Naive B cell (primary cell): ENCODE data around the gene MYRFL. TPM values are rescaled to one million over a fixed set of nuclear protein-coding genes. Genes with fewer than 3 reads are reported as not detected.

Experiments used
- ATAC-seq, 2 donors: fragments of 150-1000 bp; cut with Tn5 transposase; 2 replicates each; pipeline ENCODE4 v1.10.0; 2021; ENCODE audit warnings: low read depth in 2 of 2, mild to moderate bottlenecking in 2 of 2, moderate library complexity in 2 of 2
- DNase-seq: peaks from one replicate; pipeline ENCODE4 v3.0.0; 2022
- H3K27ac Mint-ChIP-seq, 6 donors: one replicate each; pipeline ENCODE4 v1.8.0; 2020 to 2022; ENCODE audit warnings: mild to moderate bottlenecking in 6 of 6, mixed read lengths in 6 of 6, moderate library complexity in 5 of 6, inconsistent platforms in 2 of 6
- H3K27me3 Mint-ChIP-seq, 3 donors: one replicate each; pipeline ENCODE4 v1.8.0; 2021 to 2022; ENCODE audit warnings: mixed read lengths in 3 of 3, mild to moderate bottlenecking in 1 of 3
- H3K36me3 Mint-ChIP-seq, 2 donors: one replicate each; pipeline ENCODE4 v1.8.0; 2020 to 2022; ENCODE audit warnings: mixed read lengths in 2 of 2, inconsistent platforms in 1 of 2, mild to moderate bottlenecking in 1 of 2
- H3K4me1 Mint-ChIP-seq, 3 donors: one replicate each; pipeline ENCODE4 v1.8.0; 2020 to 2022; ENCODE audit warnings: mixed read lengths in 3 of 3, inconsistent platforms in 1 of 3, mild to moderate bottlenecking in 1 of 3, moderate library complexity in 1 of 3
- H3K4me3 Mint-ChIP-seq, 8 donors: one replicate each; pipeline ENCODE4 v1.8.0; 2020 to 2022; ENCODE audit warnings: mild to moderate bottlenecking in 8 of 8, mixed read lengths in 8 of 8, moderate library complexity in 8 of 8, inconsistent platforms in 2 of 8
- H3K9me3 Mint-ChIP-seq, 7 donors: one replicate each; pipeline ENCODE4 v1.8.0; 2020 to 2022; ENCODE audit warnings: mixed read lengths in 7 of 7, mild to moderate bottlenecking in 5 of 7, inconsistent platforms in 2 of 7, moderate library complexity in 1 of 7
- polyA plus RNA-seq, 6 donors: library from polyadenylated mRNA; unstranded; fragments of 300-500 nt; fragmentation: Illumina TruSeq; gene quantifications; one replicate each; pipeline ENCODE4 v1.2.3, GENCODE V29; 2021; ENCODE audit warnings: low read depth in 6 of 6

MYRFL gene
- polyA plus RNA-seq, 6 donors from 2014 or later, result not detected

GRCh38 chr12:69866698-69867097 lies 41.7 kb downstream of the MYRFL start:
- no peaks in the 10 kb centered on the region for H3K36me3 Mint-ChIP-seq
- DNase-seq (no peak), ATAC-seq (no peak)
- no peaks in the 10 kb centered on the region for H3K4me1 Mint-ChIP-seq
- H3K4me3 Mint-ChIP-seq, result no peak overlapping the region
- peaks cover 19 to 40% (median 23%) of the 10 kb centered on the region in 3 donors for H3K27me3 Mint-ChIP-seq
- peaks cover 0 to 6% (median 2%) of the 10 kb centered on the region in 7 donors for H3K9me3 Mint-ChIP-seq
- no peak overlapping the region for H3K27ac Mint-ChIP-seq

DNA sequence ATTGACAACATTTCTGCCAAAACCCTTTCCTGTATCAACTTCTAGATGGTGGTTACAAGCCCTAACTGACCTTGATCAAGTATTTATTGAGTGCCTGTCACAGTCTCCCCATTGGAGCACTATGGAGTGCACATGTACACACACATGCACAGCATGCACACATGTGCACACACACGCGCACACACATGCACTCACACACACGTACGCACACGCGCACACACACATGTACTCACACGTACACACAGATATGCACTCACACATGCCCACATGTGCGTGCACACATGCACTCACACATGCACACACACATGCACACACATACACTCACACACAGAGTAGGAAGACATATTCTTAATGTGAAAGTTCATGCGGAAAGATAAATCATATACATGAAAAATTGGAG lies 43.7 kb downstream of the MYRFL start:
- no peak overlapping the region for H3K4me3 Mint-ChIP-seq

DNA sequence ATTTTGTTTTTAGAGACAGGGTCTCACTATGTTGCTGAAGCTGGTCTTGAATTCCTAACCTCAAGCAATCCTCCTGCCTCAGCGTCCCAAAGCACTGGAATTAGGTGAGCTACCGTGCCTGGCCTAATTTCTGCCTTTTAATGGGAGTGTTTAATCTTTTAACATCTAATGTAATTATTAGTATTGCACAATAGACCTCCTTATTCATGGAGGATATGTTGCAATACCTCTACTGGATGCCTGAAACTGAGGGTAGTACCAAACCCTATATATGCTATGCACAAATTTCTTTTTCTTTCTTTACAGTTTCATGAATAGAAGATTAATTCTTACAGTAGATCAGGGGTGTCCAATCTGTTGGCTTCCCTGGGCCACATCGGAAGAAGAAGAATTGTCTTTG lies 47.8 kb downstream of the MYRFL start:
- no peaks in the 10 kb centered on the region for H3K4me1 Mint-ChIP-seq
- no peak for DNase-seq
- H3K4me3 Mint-ChIP-seq, result no peak overlapping the region
- no peaks in the 10 kb centered on the region for H3K36me3 Mint-ChIP-seq
- H3K27ac Mint-ChIP-seq, result no peak overlapping the region
- ATAC-seq, result no peak
- peaks cover 0 to 3% (median 0%) of the 10 kb centered on the region in 7 donors for H3K9me3 Mint-ChIP-seq
- peaks cover 15 to 29% (median 22%) of the 10 kb centered on the region in 3 donors for H3K27me3 Mint-ChIP-seq

More for the DNA sequence above, 43.7 kb downstream of the MYRFL start:
- Mint-ChIP-seq H3K4me1 (no peaks in the 10 kb centered on the region), H3K27me3 (peaks cover 19 to 40% (median 20%) of the 10 kb centered on the region in 3 donors), H3K27ac (no peak overlapping the region), H3K36me3 (no peaks in the 10 kb centered on the region), H3K9me3 (peaks cover 0 to 3% (median 2%) of the 10 kb centered on the region in 7 donors)
- ATAC-seq (no peak), DNase-seq (no peak)

- DNase-seq, result no peak
- Mint-ChIP-seq H3K4me3 (no peak overlapping the region), H3K36me3 (no peaks in the 10 kb centered on the region)
Measured at GRCh38 chr12:69873429-69873828, 48.4 kb downstream of the MYRFL start.

GRCh38 chr12:69874606-69875005 lies 49.6 kb downstream of the MYRFL start:
- DNase-seq (no peak), ATAC-seq (no peak)
- peaks cover 0 to 6% (median 4%) of the 10 kb centered on the region in 3 donors for H3K4me1 Mint-ChIP-seq
- H3K36me3 Mint-ChIP-seq, result no peaks in the 10 kb centered on the region
- H3K4me3 Mint-ChIP-seq, result no peak overlapping the region
- no peaks in the 10 kb centered on the region for H3K9me3 Mint-ChIP-seq
- H3K27me3 Mint-ChIP-seq, result peaks cover 9 to 32% (median 27%) of the 10 kb centered on the region in 3 donors
- H3K27ac Mint-ChIP-seq, result no peak overlapping the region

More at GRCh38 chr12:69873429-69873828, 48.4 kb downstream of the MYRFL start:
- H3K27ac Mint-ChIP-seq, result no peak overlapping the region
- H3K9me3 Mint-ChIP-seq, result peaks cover 0 to 3% (median 0%) of the 10 kb centered on the region in 7 donors
- H3K4me1 Mint-ChIP-seq, result no peaks in the 10 kb centered on the region
- peaks cover 15 to 29% (median 22%) of the 10 kb centered on the region in 3 donors for H3K27me3 Mint-ChIP-seq
- no peak for ATAC-seq

- Mint-ChIP-seq H3K9me3 (no peaks in the 10 kb centered on the region), H3K4me3 (no peak overlapping the region), H3K4me1 (peaks cover 0 to 6% (median 4%) of the 10 kb centered on the region in 3 donors), H3K36me3 (no peaks in the 10 kb centered on the region), H3K27ac (no peak overlapping the region), H3K27me3 (peaks cover 7 to 29% (median 25%) of the 10 kb centered on the region in 3 donors)
- DNase-seq, result no peak
- no peak for ATAC-seq
Measured at GRCh38 chr12:69875416-69875935, 50.4 kb downstream of the MYRFL start.

- no peaks in the 10 kb centered on the region for H3K9me3 Mint-ChIP-seq
Measured at GRCh38 chr12:69879007-69879960, 54.3 kb downstream of the MYRFL start.

DNA sequence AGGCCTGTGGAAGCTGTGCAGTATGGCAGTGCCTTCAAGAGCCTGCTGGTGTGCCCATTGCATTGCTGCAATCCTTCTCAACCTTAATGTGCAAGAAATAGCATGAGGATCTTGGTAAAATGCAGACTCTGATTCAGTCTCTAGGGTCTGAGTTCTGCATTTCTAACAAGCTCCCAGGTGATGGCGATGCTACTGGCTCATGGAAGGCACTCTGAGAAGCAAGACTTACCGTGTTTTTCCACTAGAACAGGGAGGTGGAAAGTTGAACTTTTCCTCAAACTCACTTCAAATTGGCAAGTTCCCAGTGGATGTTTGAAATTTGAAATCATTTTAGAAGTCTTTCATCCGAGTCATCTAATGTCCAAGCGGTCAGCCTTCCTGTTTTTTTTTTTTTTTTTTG lies 55.5 kb downstream of the MYRFL start:
- Mint-ChIP-seq H3K4me1 (peaks cover 0 to 6% (median 4%) of the 10 kb centered on the region in 3 donors), H3K27me3 (peaks cover 0 to 25% (median 25%) of the 10 kb centered on the region in 3 donors), H3K36me3 (no peaks in the 10 kb centered on the region), H3K27ac (no peak overlapping the region), H3K4me3 (no peak overlapping the region), H3K9me3 (no peaks in the 10 kb centered on the region)
- ATAC-seq (no peak), DNase-seq (no peak)

More at GRCh38 chr12:69879007-69879960, 54.3 kb downstream of the MYRFL start:
- H3K27ac Mint-ChIP-seq, result no peak overlapping the region
- DNase-seq, result peak; percentile 41
- H3K36me3 Mint-ChIP-seq, result no peaks in the 10 kb centered on the region
- peaks cover 3 to 29% (median 25%) of the 10 kb centered on the region in 3 donors for H3K27me3 Mint-ChIP-seq
- H3K4me1 Mint-ChIP-seq, result peaks cover 0 to 6% (median 4%) of the 10 kb centered on the region in 3 donors
- ATAC-seq, result peak; percentile 68 to 72
- H3K4me3 Mint-ChIP-seq, result peak overlapping the region in 1 of 8 donors; percentile 24

GRCh38 chr12:69881771-69882170 lies 56.7 kb downstream of the MYRFL start:
- no peaks in the 10 kb centered on the region for H3K9me3 Mint-ChIP-seq
- H3K27ac Mint-ChIP-seq, result peak overlapping the region in 1 of 6 donors; percentile 30
- H3K4me1 Mint-ChIP-seq, result peaks cover 0 to 6% (median 4%) of the 10 kb centered on the region in 3 donors
- no peaks in the 10 kb centered on the region for H3K36me3 Mint-ChIP-seq
- H3K4me3 Mint-ChIP-seq, result no peak overlapping the region
- ATAC-seq, result no peak
- DNase-seq, result no peak
- peaks cover 0 to 20% (median 15%) of the 10 kb centered on the region in 3 donors for H3K27me3 Mint-ChIP-seq

DNA sequence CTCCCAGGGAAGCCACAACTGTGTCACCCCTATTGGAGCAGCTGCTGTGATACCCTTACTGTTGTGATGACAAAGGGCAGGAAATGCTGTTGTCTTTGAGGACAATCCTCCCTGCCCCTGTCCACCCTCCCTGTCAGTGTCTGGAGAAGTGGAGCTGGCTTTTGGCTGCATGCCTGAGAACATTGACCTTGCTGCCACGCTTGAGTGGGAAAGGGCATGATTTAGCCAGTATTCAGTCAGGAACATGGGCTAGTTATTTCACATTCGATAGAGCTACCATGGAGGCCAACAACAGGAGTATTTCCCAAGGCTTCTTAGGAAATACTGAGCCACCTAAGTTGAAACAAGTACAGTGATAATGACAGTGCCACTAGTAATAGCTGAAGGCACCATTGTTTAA lies 59.4 kb downstream of the MYRFL start:
- peaks cover under 1 to 4% (median 4%) of the 10 kb centered on the region in 3 donors for H3K27me3 Mint-ChIP-seq
- ATAC-seq (no peak), DNase-seq (no peak)
- no peaks in the 10 kb centered on the region for H3K36me3 Mint-ChIP-seq
- no peaks in the 10 kb centered on the region for H3K9me3 Mint-ChIP-seq
- H3K27ac Mint-ChIP-seq, result no peak overlapping the region
- peaks cover 0 to under 1% (median 0%) of the 10 kb centered on the region in 3 donors for H3K4me1 Mint-ChIP-seq
- H3K4me3 Mint-ChIP-seq, result no peak overlapping the region

GRCh38 chr12:69885658-69886057 lies 60.6 kb downstream of the MYRFL start:
- no peak for DNase-seq
- Mint-ChIP-seq H3K36me3 (no peaks in the 10 kb centered on the region), H3K4me3 (no peak overlapping the region), H3K27me3 (peaks cover 0 to 4% (median 0%) of the 10 kb centered on the region in 3 donors), H3K9me3 (no peaks in the 10 kb centered on the region), H3K27ac (no peak overlapping the region), H3K4me1 (no peaks in the 10 kb centered on the region)
- no peak for ATAC-seq

GRCh38 chr12:69886109-69886508 lies 61.1 kb downstream of the MYRFL start:
- Mint-ChIP-seq H3K4me3 (no peak overlapping the region), H3K9me3 (no peaks in the 10 kb centered on the region), H3K36me3 (no peaks in the 10 kb centered on the region), H3K27me3 (peaks cover 0 to 4% (median 0%) of the 10 kb centered on the region in 3 donors), H3K4me1 (no peaks in the 10 kb centered on the region), H3K27ac (no peak overlapping the region)
- no peak for ATAC-seq
- DNase-seq, result no peak

- ATAC-seq (no peak), DNase-seq (no peak)
- peaks cover 0 to 4% (median 0%) of the 10 kb centered on the region in 3 donors for H3K27me3 Mint-ChIP-seq
- no peak overlapping the region for H3K4me3 Mint-ChIP-seq
- H3K36me3 Mint-ChIP-seq, result no peaks in the 10 kb centered on the region
- H3K4me1 Mint-ChIP-seq, result no peaks in the 10 kb centered on the region
- H3K27ac Mint-ChIP-seq, result no peak overlapping the region
- H3K9me3 Mint-ChIP-seq, result no peaks in the 10 kb centered on the region
Measured at GRCh38 chr12:69886715-69887114, 61.7 kb downstream of the MYRFL start.
